Vagina (tissue), 2 donors: Measurements from ENCODE around the gene AIMP1.

Source experiments
- POLR2A ChIP-seq, 2 donors: fragments of 450-650 bp; IDR thresholded peaks; one replicate each; pipeline ENCODE4 v1.6.1; 2017; ENCODE audit warnings: antibody characterized with exemption in 2 of 2, mild to moderate bottlenecking in 2 of 2, moderate library complexity in 2 of 2
- POLR2AphosphoS5 ChIP-seq, 2 donors: sonication (generic); formaldehyde crosslinking; IDR thresholded peaks; one replicate each; pipeline ENCODE4 v1.9.0; 2017; ENCODE audit warnings: antibody characterized with exemption in 2 of 2, mild to moderate bottlenecking in 2 of 2, low read depth in 1 of 2; ENCODE audit not compliant: insufficient read depth in 1 of 2

- TF ChIP-seq POLR2AphosphoS5 (IDR thresholded peaks at IDR 0.05; ENCODE audit: insufficient read depth in 1 of 2, low read depth in 1 of 2) (no peak), POLR2A (IDR thresholded peaks at IDR 0.05) (no peak)
Measured at GRCh38 chr4:106329041-106329618, 12.8 kb downstream of the AIMP1 start.
